ENCODE results near the gene KRT1.

GRCh38 chr12:52696588-52696987, 16.4 kb upstream of the KRT1 start:
- TF ChIP-seq CTCF (IDR thresholded peaks at IDR 0.05): no peak
- no peak for TF ChIP-seq POLR2A (IDR thresholded peaks at IDR 0.05)
